Posterior vena cava (tissue), 2 donors: ENCODE data around the gene MTO1. TPM values are rescaled to one million over a fixed set of nuclear protein-coding genes. Genes with fewer than 3 reads are reported as not detected.
A peak's percentile ranks its signal among the peaks of the same experiment; 100 is the strongest.
"Not testable (repeated sequence)": the region's sequence is repeated elsewhere in the genome, so short reads cannot be mapped to it uniquely, and the experiment has no call there.

ENCODE experiments used
- DNase-seq: peaks from one replicate; pipeline ENCODE4 v3.0.0-alpha.2; 2020; ENCODE audit warnings: low spot score
- intact Hi-C, 2 donors: fragments of 100-400 bp; cut with DNase I; formaldehyde crosslinking; loops; one replicate each; pipeline versions ENCODE4 v1.14.1 to v1.14.2; 2022 to 2023
- total RNA-seq, 2 donors: library from RNA; stranded (reverse); fragmentation: NEBNext Ultra II Directional; extraction: Animal tissue kit (Norgen Biotek cat#: 25700); gene quantifications; one replicate each; pipeline ENCODE4 v1.2.1, GENCODE V29; 2021
- donor health status: DM: yes; HTN: yes; CAD: no.
- donor health status: DM: yes; HTN: yes; CAD: no.

The MTO1 gene
- total RNA-seq, 2 donors from 2014 or later, result 18.3 to 20.6 TPM

DNA sequence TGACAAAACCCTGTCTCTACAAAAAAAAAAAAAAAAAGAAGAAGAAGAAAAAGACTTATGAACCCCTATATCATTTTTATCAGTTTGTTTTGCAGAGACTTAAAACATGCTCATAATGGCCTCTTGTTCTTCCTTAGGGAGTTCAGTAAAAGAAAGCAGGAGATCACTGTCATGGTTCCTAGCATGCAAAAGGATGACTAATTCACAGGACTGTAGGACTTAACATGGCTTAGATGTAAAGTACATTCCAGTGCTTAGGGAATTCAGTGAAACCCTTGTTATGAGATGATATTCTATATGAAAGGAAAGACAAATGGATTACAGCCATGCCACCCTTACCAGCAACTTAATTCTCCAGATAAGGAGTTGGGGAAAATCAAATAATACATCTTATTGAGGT is 29.8 kb downstream of the MTO1 start:
- no peak for DNase-seq
- intact Hi-C loops, result no loop called here

DNA sequence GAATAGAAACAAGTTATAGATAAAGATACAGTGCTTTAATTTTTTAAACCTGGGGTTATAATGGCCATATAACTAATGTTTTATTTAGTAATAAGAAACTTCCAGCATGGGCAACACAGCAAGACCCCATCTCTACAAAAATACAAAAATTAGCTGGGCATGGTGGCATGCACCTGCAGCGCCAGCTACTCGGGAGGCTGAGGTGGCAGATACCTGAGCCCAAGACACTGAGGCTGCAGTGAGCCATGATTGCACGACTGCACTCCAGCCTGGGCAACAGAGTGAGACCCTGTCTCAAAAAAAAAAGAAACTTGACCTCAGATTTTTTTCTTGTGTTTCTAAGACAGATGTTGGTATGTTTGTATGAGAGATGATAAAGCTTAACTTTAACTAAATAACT is 36.4 kb downstream of the MTO1 start:
- no peak for DNase-seq
- intact Hi-C loops, result no loop called here

DNA sequence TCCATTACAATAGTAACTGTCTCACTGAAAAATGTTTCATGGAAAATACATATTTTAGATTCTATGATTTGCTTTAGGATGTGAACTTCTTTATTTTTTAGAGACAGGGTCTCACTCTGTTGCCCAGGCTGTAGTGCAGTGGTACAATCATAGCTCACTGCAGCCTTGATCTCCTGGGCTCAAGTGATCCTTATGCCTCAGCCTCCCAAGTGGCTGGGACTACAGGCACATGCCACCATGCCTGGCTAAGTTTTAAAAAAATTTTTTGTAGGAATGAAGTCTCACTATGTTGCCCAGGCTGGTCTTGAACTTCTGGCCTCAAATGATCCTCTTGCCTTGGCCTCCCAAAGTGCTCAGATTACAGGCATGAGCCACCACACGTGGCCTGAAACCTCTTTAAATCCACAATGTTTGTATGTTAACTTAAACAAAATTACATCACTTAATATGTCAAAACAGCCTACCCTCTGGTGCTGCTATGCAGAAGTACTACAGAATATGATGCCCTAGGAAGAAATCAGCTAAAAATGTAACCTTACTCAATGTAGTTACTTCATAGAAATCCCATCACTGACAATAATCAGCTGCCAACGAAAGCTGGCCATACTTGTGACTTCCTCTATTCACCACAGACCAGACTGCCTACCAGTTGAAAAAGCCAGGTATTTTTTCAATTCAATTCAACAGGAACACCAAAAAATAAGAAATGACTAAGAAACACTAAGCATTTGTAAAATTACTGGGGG is 41.7 kb downstream of the MTO1 start:
- no peak for DNase-seq
- intact Hi-C loops, result no loop called here

DNA sequence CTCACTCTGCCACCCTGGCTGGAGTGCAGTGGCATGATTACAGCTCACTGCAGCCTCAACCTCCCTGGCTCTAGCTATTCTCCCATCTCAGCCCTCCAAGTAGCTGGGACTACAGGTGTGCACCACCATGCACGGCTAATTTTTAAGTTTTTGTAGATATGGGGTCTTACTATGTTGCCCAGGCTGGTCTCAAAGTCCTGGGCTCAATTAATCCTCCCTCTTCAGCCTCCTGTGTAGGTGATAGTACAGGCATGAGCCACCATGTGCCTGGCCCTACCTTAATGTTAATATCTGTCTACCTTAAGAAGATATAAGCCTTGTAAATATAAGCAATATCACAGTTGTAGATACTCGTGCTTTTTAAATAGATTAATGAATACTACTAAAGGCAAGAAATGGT is 42.6 kb downstream of the MTO1 start:
- intact Hi-C loops, result no loop called here
- DNase-seq, result no peak

DNA sequence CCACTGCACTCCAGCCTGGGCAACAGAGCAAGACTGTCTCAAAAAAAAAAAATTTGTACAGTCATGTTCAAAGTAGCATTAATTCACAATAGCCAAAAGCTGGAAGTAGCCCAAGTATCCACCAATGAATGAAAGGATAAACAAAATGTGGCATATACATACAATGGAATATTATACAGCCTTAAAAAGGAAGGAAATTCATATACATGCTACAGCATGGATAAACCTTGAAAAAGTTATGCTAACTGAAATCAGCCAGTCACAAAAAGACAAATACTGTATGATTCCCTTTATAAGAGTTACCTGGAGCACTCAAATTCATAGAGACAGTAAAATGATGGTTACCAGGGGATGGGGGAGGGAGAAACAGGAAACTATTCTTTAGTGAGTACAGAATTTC is 43.6 kb downstream of the MTO1 start:
- DNase-seq, result no peak
- intact Hi-C loops, result no loop called here

DNA sequence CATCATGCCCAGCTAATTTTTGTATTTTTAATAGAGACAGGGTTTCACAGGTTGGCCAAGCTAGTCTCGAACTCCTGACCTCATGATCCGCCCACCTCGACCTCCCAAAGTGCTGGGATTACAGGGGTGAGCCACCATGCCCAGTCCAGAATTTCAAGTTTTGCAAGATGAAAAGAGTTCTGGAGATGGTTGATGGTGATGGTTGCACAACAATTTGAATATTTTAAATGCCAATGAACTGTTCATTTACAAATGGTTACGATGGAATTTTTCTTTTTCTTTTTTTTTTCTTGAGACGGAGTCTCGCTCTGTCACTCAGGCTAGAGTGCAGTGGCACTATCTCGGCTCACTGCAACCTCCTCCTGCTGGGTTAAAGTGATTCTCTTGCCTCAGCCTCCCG is 44.2 kb downstream of the MTO1 start:
- intact Hi-C loops, DNase-seq: not testable (repeated sequence)

DNA sequence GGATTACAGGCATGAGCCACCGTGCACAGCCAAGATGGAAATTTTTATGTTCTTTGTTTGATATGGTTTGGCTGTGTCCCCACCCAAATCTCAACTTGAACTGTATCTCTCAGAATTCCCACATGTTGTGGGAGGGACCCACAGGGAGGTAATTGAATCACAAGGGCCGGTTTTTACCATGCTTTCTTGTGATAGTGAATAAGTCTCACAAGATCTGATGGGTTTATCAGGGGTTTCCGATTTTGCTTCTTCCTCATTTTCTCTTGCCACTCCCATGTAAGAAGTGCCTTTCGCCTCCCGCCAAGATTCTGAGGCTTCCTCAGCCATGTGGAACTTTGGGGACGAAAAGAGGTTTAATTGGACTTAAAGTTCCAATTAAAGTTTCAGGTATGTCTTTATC is 44.7 kb downstream of the MTO1 start:
- intact Hi-C loops, result no loop called here
- no peak for DNase-seq

DNA sequence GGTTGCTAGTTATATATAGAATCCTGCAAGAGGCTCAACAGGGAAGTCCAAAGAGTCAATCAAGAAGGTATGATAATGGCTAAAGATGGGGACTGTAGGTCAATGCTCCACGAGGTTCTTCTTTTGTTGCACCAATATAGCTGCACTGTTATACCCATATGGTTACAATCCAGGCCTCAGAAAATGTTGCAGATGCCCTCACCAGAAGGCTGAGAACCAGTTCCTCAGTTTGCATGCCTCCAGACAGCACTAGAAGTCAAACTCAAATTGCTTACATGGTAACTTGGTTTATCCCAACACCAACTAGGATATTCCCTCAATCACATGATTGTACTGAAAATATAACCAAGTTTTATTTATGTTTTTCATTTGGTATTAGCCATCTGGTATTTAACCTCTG is 47.2 kb downstream of the MTO1 start:
- intact Hi-C loops, result no loop called here
- no peak for DNase-seq

DNA sequence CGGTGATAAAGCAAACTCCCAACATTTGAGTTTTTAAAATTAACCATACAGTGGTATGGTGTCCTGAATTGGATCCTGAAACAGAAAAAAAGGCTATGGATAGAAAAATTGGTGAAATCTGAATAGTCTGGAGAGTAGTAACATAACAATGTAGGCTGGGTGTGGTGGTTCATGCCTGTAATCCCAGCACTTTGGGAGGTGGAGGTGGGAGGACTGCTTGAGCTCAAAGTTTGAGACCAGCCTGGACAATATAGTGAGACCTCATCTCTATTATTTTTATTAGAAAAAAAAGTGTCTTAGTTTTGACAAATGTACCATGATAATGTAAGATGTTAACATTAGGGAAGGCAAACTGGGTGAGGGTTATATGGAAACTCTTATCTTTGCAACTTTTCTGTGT is 48.3 kb downstream of the MTO1 start:
- no peak for DNase-seq
- intact Hi-C loops, result loop anchor here in 1 of 2 donors (5.0 kb wide), 2 partner anchors 102 to 142 kb away; partner anchors contain the start of gene SLC17A5

DNA sequence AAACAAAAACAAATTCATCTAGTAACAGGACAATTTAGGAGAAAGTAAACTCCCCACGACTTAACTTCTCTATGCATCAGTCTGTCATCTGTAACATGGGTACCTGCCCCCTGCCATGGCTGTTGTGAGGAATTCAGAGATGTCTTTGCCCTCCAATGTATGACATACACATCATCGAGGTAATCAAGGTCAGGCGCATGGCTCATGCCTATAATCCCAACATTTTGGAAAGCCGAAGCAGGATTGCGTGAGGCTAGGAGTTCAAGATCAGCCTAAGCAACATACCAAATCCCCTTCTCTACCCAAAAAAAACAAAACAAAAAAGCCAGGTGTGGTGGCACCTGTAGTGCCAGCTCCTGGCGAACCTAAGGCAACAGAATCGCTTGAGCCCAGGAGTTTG is 50.3 kb downstream of the MTO1 start:
- DNase-seq, result no peak
- intact Hi-C loops, result loop anchor here in 1 of 2 donors (5.0 kb wide), 2 partner anchors 101 to 141 kb away; partner anchors contain the start of gene SLC17A5

DNA sequence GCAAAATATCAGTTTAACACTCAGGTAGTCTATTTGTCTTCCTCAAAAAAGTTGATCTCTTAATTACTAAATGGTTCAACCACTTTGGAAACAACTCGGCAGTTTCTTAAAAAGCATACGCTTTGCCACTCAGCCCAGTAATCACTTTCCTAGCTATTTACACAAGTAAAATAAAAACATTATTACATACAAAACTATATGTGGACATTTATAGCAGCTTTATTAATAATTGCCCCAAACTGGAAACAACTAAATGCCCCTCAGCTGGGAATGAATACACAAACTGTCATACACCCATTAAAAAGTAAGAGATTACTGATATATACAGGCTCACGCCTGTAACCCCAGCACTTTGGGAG is 51.9 kb downstream of the MTO1 start:
- intact Hi-C loops, result loop anchor here in 1 of 2 donors (5.0 kb wide), 2 partner anchors 99 to 139 kb away; partner anchors contain the start of gene SLC17A5
- no peak for DNase-seq

DNA sequence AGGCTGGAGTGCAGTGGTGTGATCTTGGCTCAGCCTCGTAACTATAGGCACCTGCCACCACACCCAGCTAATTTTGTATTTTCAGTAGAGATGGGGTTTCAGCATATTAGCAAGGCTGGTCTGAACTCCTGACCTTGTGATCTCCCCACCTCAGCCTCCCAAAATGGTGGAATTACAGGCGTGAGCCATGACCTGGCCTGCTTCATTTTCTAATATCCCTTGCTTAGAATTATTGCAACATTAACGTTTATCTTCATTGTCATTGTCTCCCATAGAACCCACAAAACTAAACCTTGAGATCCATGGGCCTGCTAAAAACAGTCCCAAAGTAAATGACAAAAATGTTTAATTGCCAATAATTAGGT is 53.2 kb downstream of the MTO1 start:
- DNase-seq, result no peak
- intact Hi-C loops, result loop anchor here (5.0 kb wide), 2 partner anchors 98 to 138 kb away; partner anchors contain the start of gene SLC17A5 (in 1 of the 2)

DNA sequence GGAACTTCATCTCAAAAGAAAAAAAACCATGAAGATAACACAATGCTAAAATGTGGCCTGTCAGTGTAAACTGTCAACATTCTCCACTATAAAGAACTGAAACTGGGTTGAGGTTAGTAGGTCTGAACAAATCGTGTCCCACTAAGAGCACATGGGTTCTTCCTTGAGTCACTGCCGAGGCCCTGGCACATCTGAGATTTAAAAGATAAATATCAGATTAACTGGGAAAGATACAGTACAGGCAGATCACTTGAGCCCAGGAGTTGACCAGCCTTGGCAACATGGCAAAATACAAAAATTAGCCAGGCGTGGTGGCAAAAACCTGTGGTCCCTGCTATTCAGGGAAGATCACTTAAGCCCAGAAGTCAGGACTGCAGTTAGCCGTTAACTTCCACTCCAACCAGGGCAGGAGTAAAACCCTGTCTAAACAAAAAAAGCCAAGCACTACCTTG is 53.7 kb downstream of the MTO1 start:
- DNase-seq, result no peak
- intact Hi-C loops, result loop anchor here in 1 of 2 donors (5.0 kb wide), 1 partner anchor 97 kb away; no protein-coding TSS in a partner anchor

DNA sequence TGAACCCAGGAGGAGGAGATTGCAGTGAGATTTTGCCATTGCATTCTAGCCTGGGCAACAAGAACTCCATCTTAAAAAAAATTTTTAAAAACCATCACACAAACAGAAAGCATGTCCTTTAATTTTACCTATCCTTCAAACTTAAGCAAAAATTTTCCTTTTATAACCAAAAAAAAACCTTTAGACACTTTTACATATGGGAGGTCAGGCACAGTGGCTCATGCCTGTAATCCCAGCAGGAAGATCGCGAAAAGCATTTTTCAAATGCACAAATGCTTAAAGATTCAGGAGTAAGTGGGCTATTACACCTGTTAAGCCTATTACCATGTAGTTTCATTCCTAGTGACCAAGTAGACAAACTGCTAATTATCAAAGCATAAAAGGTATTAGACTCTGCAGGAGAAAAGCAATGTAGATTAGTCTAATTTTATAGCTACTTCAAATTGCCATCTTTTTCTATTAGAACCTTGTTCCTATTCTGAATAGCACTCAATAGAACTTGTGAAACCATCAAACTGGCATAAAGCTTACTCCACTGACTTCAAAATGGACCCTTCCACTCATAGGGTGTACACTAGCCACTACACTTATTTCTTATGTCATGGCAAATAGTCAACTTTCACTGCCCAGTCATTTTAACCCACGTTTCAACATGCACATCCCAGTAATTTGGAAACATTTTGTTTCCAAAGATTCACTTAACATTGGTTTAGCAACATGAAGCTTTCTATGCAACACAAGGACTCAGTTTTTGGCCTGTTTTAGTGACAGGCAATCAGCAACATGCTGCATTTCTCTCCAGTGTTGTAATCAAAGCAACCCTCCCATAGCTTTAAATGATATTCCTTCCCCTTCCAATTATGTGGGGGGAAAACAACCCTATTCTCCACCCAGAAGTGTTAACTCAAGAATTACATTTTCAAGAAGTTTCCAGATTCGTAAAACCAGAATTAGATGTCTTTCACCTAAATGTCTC is 55.3 kb downstream of the MTO1 start:
- intact Hi-C loops, result loop anchor here in 1 of 2 donors (5.0 kb wide), 1 partner anchor 95 kb away; no protein-coding TSS in a partner anchor
- no peak for DNase-seq

DNA sequence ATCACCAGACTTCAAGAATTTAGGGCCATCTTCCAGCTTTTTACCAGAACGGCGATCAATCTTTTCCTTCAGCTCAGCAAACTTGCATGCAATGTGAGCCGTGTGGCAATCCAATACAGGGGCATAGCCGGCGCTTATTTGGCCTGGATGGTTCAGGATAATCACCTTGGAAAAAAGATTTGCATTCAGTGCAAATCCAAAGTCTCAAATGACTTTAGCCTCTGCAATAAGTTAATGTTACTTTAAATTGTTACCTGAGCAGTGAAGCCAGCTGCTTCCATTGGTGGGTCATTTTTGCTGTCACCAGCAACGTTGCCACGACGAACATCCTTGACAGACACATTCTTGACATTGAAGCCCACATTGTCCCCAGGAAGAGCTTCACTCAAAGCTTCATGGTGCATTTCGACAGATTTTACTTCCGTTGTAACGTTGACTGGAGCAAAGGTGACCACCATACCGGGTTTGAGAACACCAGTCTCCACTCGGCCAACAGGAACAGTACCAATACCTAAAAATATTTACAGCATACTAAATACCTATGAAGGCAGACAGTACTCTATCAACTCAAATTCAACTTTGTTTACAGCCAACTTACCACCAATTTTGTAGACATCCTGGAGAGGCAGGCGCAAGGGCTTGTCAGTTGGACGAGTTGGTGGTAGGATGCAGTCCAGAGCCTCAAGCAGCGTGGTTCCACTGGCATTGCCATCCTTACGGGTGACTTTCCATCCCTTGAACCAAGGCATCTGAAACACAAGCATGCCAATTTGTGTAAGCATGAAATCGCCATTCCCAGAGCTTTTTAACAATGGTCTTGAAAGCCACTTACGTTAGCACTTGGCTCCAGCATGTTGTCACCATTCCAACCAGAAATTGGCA is 56.8 kb downstream of the MTO1 start:
- not testable (repeated sequence) for DNase-seq
- intact Hi-C loops, result loop anchor here in 1 of 2 donors (5.0 kb wide), 1 partner anchor 94 kb away; no protein-coding TSS in a partner anchor

DNA sequence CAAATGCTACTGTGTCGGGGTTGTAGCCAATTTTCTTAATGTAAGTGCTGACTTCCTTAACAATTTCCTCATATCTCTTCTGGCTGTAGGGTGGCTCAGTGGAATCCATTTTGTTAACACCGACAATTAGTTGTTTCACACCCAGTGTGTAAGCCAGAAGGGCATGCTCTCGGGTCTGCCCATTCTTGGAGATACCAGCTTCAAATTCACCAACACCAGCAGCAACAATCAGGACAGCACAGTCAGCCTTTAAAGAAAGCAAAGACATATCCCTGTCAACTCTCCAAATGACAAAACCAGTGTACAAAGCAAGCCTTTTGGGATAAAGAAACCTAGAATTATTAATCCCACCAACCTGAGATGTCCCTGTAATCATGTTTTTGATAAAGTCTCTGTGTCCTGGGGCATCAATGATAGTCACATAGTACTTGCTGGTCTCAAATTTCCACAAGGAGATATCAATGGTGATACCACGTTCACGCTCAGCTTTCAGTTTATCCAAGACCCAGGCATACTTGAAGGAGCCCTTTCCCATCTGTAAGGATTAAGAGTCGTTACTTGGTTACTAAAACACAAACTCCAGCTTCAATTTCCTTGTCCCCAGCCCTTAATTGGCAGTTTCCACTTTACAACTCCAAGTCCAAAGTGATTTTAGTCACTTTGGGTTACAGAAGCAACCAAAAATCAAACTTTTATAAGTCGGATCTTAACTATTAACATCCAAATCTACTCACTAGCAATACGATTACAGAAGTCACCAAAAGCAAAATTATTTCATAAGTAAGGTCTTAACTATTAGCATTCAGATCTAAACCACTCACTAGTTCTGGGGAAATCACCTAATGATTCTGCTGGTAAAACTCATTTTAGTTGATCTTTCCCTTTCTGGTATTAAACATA is 57.7 kb downstream of the MTO1 start:
- intact Hi-C loops, result loop anchor here in 1 of 2 donors (5.0 kb wide), 1 partner anchor 93 kb away; no protein-coding TSS in a partner anchor
- not testable (repeated sequence) for DNase-seq

DNA sequence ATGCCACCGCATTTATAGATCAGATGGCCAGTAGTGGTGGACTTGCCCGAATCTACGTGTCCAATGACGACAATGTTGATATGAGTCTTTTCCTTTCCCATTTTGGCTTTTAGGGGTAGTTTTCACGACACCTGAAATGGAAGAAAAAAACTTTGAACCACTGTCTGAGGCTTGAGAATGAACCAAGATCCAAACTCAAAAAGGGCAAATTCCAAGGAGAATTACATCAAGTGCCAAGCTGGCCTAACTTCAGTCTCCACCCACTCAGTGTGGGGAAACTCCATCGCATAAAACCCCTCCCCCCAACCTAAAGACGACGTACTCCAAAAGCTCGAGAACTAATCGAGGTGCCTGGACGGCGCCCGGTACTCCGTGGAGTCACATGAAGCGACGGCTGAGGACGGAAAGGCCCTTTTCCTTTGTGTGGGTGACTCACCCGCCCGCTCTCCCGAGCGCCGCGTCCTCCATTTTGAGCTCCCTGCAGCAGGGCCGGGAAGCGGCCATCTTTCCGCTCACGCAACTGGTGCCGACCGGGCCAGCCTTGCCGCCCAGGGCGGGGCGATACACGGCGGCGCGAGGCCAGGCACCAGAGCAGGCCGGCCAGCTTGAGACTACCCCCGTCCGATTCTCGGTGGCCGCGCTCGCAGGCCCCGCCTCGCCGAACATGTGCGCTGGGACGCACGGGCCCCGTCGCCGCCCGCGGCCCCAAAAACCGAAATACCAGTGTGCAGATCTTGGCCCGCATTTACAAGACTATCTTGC is 58.6 kb downstream of the MTO1 start:
- peak; percentile 95 for DNase-seq
- intact Hi-C loops, result loop anchor here (2.0 to 5.0 kb wide), 3 partner anchors 57 to 92 kb away; no protein-coding TSS in a partner anchor
